HG02571 (cell line): ENCODE results near the gene KLK2.

Experiments
- ATAC-seq: cut with Tn5 transposase; IDR thresholded peaks from one replicate; pipeline ENCODE4 v1.9.1; 2021; ENCODE audit warnings: mild to moderate bottlenecking, moderate library complexity; ENCODE audit not compliant: unreplicated experiment

KLK2 gene

DNA sequence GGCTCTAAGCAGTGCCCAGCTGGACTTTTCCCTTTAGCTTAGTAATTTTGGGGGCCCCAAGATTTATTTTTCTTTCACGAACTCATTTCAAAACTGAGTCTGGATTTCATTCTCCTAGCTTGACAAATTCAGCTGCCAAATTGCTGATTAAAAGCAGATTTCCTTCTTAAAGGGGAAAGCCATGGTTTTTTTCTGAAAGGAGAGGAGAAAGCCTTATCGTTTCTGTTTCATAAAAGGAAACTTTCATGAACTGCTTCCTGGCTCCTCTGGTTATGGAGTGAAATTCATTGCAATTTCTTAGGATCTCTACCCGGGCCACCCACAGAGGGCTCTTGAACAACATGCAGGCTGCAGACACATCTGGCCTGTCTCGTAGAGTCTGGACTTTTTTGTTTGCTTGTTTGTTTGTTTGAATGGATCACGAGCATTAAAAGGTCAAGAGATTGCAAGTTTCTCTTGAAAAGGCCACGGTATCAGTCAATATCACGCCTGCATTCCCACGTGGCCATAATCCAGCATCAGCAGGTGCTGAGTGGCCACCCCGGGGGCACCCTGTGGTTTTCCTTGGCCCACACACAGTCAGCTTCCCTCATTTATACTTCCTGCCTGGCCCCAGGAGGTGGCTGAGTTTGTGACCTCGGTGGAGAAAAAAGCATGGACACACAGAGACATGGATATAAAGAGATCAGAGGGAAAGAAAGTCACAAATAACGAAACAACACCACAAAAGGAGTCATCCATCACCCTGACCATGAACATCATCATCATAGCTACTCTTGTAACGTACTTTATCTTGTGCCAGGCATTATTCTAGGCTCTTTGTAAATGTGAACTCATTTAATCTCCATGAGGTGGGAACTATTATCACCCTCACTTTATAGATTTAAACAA is 48.4 kb downstream of the KLK2 start:
- no peak for ATAC-seq

DNA sequence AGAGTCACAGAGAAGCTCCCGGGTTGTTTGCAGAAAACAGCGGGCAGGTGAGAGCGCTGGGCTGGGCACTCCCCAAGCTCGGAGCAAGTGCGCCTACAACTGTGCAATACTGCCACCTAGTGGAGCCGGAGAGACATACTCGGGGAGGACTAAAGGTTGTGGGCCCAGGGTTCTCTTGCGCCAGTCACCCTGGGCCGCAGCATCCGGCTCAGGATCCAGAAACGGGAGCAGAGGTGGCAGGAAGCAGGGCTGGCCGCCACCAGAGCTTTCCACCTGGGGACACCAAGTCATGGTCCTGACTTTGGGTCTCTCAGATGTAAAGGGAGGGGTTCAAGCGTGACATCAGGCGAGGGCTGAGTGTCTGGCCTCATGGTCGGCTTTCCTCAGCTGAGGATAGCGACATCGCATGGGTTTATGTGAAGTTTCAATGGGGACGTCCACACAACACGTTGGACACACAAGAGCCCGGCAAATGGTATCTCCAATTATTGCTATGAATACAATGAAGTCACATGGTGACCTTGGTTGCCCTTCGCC is 49.1 kb downstream of the KLK2 start:
- peak; percentile 74 for ATAC-seq

- no peak for ATAC-seq
These were observed 51.3 kb downstream of the KLK2 start for GRCh38 chr19:50924586-50924985.

DNA sequence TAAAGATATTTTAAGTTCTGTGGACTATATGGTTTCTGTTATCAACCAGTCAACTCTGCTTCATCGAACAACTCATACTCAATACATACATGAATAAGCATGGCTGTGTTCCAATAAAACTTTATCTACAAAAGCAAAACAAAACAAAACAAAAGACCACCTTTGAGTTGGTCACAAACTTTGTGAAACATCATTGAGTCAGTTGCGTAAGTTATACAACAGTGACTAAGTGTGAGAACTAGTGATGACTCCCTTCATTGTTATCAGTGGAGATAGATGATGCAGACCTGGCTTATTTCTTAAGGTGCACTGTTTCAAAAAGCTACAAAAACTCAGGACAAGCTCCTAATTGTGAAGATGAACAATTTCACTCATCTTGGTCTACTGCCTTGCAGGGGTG is 52.5 kb downstream of the KLK2 start:
- ATAC-seq = no peak

DNA sequence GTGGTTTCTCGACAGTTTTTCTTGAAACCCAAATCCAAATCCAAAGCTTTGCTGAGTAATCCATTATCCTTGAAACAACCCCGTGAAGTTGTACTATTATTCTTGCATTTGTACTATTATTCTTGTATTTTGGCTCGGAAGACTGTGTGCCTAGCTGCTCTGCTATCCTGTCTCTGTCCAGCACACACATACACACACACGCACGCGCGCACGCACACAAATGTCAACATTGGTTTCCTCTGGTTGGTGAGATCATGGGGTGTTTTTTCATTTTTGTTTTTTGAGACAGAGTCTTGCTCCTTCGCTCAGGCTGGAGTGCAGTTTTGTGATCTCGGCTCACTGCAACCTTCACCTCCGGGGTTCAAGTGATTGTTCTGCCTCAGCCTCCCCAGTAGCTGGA is 52.9 kb downstream of the KLK2 start:
- ATAC-seq = no peak

GRCh38 chr19:50928831-50929230 is 55.6 kb downstream of the KLK2 start:
- ATAC-seq = no peak
